GM15510 (cell line): ENCODE measurements around the gene YAE1.

Experiments
- POLR2A ChIP-seq: IDR thresholded peaks from 3 replicates; pipeline ENCODE4 v1.6.1; 2011; ENCODE audit warnings: borderline replicate concordance; ENCODE audit not compliant: insufficient read length; ENCODE audit errors: extremely low read depth

Gene YAE1

GRCh38 chr7:39539816-39540215, 26.4 kb upstream of the YAE1 start:
- TF ChIP-seq POLR2A = no peak

GRCh38 chr7:39540320-39540719, 25.9 kb upstream of the YAE1 start:
- TF ChIP-seq POLR2A = no peak

GRCh38 chr7:39541511-39541910, 24.7 kb upstream of the YAE1 start:
- no peak for TF ChIP-seq POLR2A

GRCh38 chr7:39547336-39547735, 18.9 kb upstream of the YAE1 start:
- no peak for TF ChIP-seq POLR2A

GRCh38 chr7:39550411-39550810, 15.8 kb upstream of the YAE1 start:
- no peak for TF ChIP-seq POLR2A

- TF ChIP-seq POLR2A = no peak
Observed at GRCh38 chr7:39553436-39553835, 12.8 kb upstream of the YAE1 start.

- TF ChIP-seq POLR2A = no peak
Observed at GRCh38 chr7:39554583-39555165, 11.5 kb upstream of the YAE1 start.

GRCh38 chr7:39557222-39557621, 9.0 kb upstream of the YAE1 start:
- TF ChIP-seq POLR2A = no peak

GRCh38 chr7:39557911-39558310, 8.3 kb upstream of the YAE1 start:
- no peak for TF ChIP-seq POLR2A

- no peak for TF ChIP-seq POLR2A
Observed at GRCh38 chr7:39560408-39560807, 5.8 kb upstream of the YAE1 start.

GRCh38 chr7:39560997-39561396, 5.2 kb upstream of the YAE1 start:
- no peak for TF ChIP-seq POLR2A

- no peak for TF ChIP-seq POLR2A
Observed at GRCh38 chr7:39565538-39565937, 666 bp upstream of the YAE1 start.

- no peak for TF ChIP-seq POLR2A
Observed at GRCh38 chr7:39567294-39567693, 1.1 kb downstream of the YAE1 start.

- TF ChIP-seq POLR2A = no peak
Observed at GRCh38 chr7:39574673-39575349, 8.6 kb downstream of the YAE1 start.

- TF ChIP-seq POLR2A = no peak
Observed at GRCh38 chr7:39577229-39577874, 11.1 kb downstream of the YAE1 start.
